NK-92 (cell line): ENCODE data around the gene TMEM63B.
"Not testable (repeated sequence)": the region's sequence is repeated elsewhere in the genome, so short reads cannot be mapped to it uniquely, and the experiment has no call there.

Experiments
- DNase-seq: peaks from one replicate; lab custom pipeline; 2025; ENCODE audit not compliant: unreplicated experiment; lab: John Stamatoyannopoulos, UW

The TMEM63B gene

GRCh38 chr6:44142835-44143234, 15.5 kb downstream of the TMEM63B start:
- no peak for DNase-seq

- DNase-seq: no peak
Observed at GRCh38 chr6:44143731-44144130, 16.4 kb downstream of the TMEM63B start.

GRCh38 chr6:44144536-44144935, 17.2 kb downstream of the TMEM63B start:
- not testable (repeated sequence) for DNase-seq

GRCh38 chr6:44145839-44146238, 18.5 kb downstream of the TMEM63B start:
- DNase-seq: no peak

GRCh38 chr6:44146685-44147084, 19.3 kb downstream of the TMEM63B start:
- DNase-seq: no peak

- no peak for DNase-seq
Observed at GRCh38 chr6:44147256-44147655, 19.9 kb downstream of the TMEM63B start.

GRCh38 chr6:44148306-44148705, 21.0 kb downstream of the TMEM63B start:
- DNase-seq: no peak

- DNase-seq: no peak
Observed at GRCh38 chr6:44149369-44150012, 22.1 kb downstream of the TMEM63B start.

- no peak for DNase-seq
Observed at GRCh38 chr6:44150317-44150917, 23.1 kb downstream of the TMEM63B start.

GRCh38 chr6:44151348-44152108, 24.2 kb downstream of the TMEM63B start:
- DNase-seq: no peak

- DNase-seq: no peak
Observed at GRCh38 chr6:44152109-44152461, 24.7 kb downstream of the TMEM63B start.

GRCh38 chr6:44152533-44152932, 25.2 kb downstream of the TMEM63B start:
- no peak for DNase-seq

GRCh38 chr6:44154067-44154466, 26.7 kb downstream of the TMEM63B start:
- no peak for DNase-seq

GRCh38 chr6:44156494-44157151, 29.3 kb downstream of the TMEM63B start:
- no peak for DNase-seq

GRCh38 chr6:44157152-44157521, 29.8 kb downstream of the TMEM63B start:
- no peak for DNase-seq

- no peak for DNase-seq
Observed at GRCh38 chr6:44158770-44159228, 31.4 kb downstream of the TMEM63B start, which contains the start of gene CAPN11. CAPN11 (plus strand) TSS chr6:44158820; CDS start chr6:44158849, 29 bp downstream.

GRCh38 chr6:44161997-44162338, 34.6 kb downstream of the TMEM63B start:
- no peak for DNase-seq

- no peak for DNase-seq
Observed at GRCh38 chr6:44162876-44163625, 35.7 kb downstream of the TMEM63B start.

- no peak for DNase-seq
Observed at GRCh38 chr6:44166116-44166515, 38.8 kb downstream of the TMEM63B start.

GRCh38 chr6:44166591-44167184, 39.3 kb downstream of the TMEM63B start:
- no peak for DNase-seq

- no peak for DNase-seq
Observed at GRCh38 chr6:44167567-44167966, 40.2 kb downstream of the TMEM63B start.
